H9 (cell line): Measurements from ENCODE around the gene SMARCD2. TPM values are rescaled to one million over a fixed set of nuclear protein-coding genes. Genes with fewer than 3 reads are reported as not detected.
"Not testable (repeated sequence)": the region's sequence is repeated elsewhere in the genome, so short reads cannot be mapped to it uniquely, and the experiment has no call there.

Experiments
- DNase-seq: peaks from one replicate; pipeline ENCODE4 v3.0.0-alpha.2; 2017
- H2AFZ ChIP-seq: one replicate; pipeline ENCODE4 v1.6.1; 2013; ENCODE audit warnings: mild to moderate bottlenecking, low read length, control low read depth, moderate library complexity
- H2AK5ac ChIP-seq: 2 replicates; pipeline ENCODE4 v1.6.1; 2013; ENCODE audit warnings: low read length, control low read depth, mixed read lengths; ENCODE audit not compliant: insufficient read length
- H2BK120ac ChIP-seq: one replicate; pipeline ENCODE4 v1.6.1; 2013; ENCODE audit warnings: low read depth, mild to moderate bottlenecking, low read length, control low read depth, inconsistent platforms; ENCODE audit not compliant: poor library complexity, severe bottlenecking
- H2BK12ac ChIP-seq: 2 replicates; pipeline ENCODE4 v1.6.1; 2013; ENCODE audit warnings: low read length, control low read depth, mixed read lengths, low read depth; ENCODE audit not compliant: insufficient read length
- H2BK15ac ChIP-seq: 2 replicates; pipeline ENCODE4 v1.6.1; 2013; ENCODE audit warnings: low read depth, low read length, control low read depth
- H2BK20ac ChIP-seq: one replicate; pipeline ENCODE4 v1.6.1; 2013; ENCODE audit warnings: low read depth, mild to moderate bottlenecking, low read length, control low read depth, inconsistent platforms; ENCODE audit not compliant: poor library complexity, severe bottlenecking
- H2BK5ac ChIP-seq: 2 replicates; pipeline ENCODE4 v1.6.1; 2013; ENCODE audit warnings: low read length, control low read depth, mixed read lengths; ENCODE audit not compliant: insufficient read length
- H3K14ac ChIP-seq: 2 replicates; pipeline ENCODE4 v1.6.1; 2013; ENCODE audit warnings: low read length, control low read depth; ENCODE audit not compliant: insufficient read depth
- H3K18ac ChIP-seq: 2 replicates; pipeline ENCODE4 v1.6.1; 2013; ENCODE audit warnings: low read depth, mild to moderate bottlenecking, mixed read lengths, low read length, control low read depth; ENCODE audit not compliant: insufficient read length
- H3K23ac ChIP-seq: 2 replicates; pipeline ENCODE4 v1.6.1; 2013; ENCODE audit warnings: low read length, control low read depth, mixed read lengths, low read depth; ENCODE audit not compliant: insufficient read length
- H3K23me2 ChIP-seq: 2 replicates; pipeline ENCODE4 v1.6.1; 2013; ENCODE audit warnings: low read depth, mild to moderate bottlenecking, mixed read lengths, low read length, control low read depth; ENCODE audit not compliant: insufficient read length, poor library complexity, severe bottlenecking
- H3K27ac ChIP-seq: 2 replicates; pipeline ENCODE4 v1.5.1; 2013; ENCODE audit warnings: low read length, control low read depth, mixed read lengths, low read depth; ENCODE audit not compliant: insufficient read length
- H3K27me3 ChIP-seq: 2 replicates; pipeline ENCODE4 v1.6.1; 2013; ENCODE audit warnings: low read length, control low read depth, inconsistent platforms; ENCODE audit not compliant: insufficient read depth
- H3K4ac ChIP-seq: 2 replicates; pipeline ENCODE4 v1.6.1; 2013; ENCODE audit warnings: low read depth, mild to moderate bottlenecking, control low read depth, inconsistent platforms, low read length, moderate library complexity
- H3K4me1 ChIP-seq: 2 replicates; pipeline ENCODE4 v1.6.1; 2013; ENCODE audit warnings: low read length, control low read depth, inconsistent platforms; ENCODE audit not compliant: insufficient read depth
- H3K4me2 ChIP-seq: 2 replicates; pipeline ENCODE4 v1.6.1; 2013; ENCODE audit warnings: low read length, control low read depth, mixed read lengths; ENCODE audit not compliant: insufficient read length, insufficient read depth
- H3K56ac ChIP-seq: 2 replicates; pipeline ENCODE4 v1.6.1; 2013; ENCODE audit warnings: low read depth, mild to moderate bottlenecking, mixed read lengths, low read length, control low read depth; ENCODE audit not compliant: insufficient read length
- H3K79me1 ChIP-seq: 2 replicates; pipeline ENCODE4 v1.6.1; 2013; ENCODE audit warnings: low read depth, mild to moderate bottlenecking, moderate library complexity, low read length, control low read depth, inconsistent platforms; ENCODE audit not compliant: insufficient read depth, poor library complexity, severe bottlenecking
- H3K79me2 ChIP-seq: 2 replicates; pipeline ENCODE4 v1.6.1; 2013; ENCODE audit warnings: low read length, control low read depth, inconsistent platforms; ENCODE audit not compliant: insufficient read depth
- H3K9ac ChIP-seq: 2 replicates; pipeline ENCODE4 v1.6.1; 2013; ENCODE audit warnings: low read length, control low read depth, mixed read lengths; ENCODE audit not compliant: insufficient read length; ENCODE audit errors: extremely low read depth
- H3K9me3 ChIP-seq: one replicate; pipeline ENCODE4 v1.6.1; 2013; ENCODE audit warnings: low read depth, low read length, inconsistent platforms; ENCODE audit not compliant: control insufficient read depth
- H3T11ph ChIP-seq: one replicate; pipeline ENCODE4 v1.6.1; 2013; ENCODE audit warnings: mild to moderate bottlenecking, low read length, control low read depth, inconsistent platforms
- H4K20me1 ChIP-seq: one replicate; pipeline ENCODE4 v1.6.1; 2013; ENCODE audit not compliant: control insufficient read depth, insufficient read length, insufficient read depth
- H4K5ac ChIP-seq: 2 replicates; pipeline ENCODE4 v1.6.1; 2013; ENCODE audit warnings: low read depth, mild to moderate bottlenecking, mixed read lengths, low read length, control low read depth; ENCODE audit not compliant: insufficient read length
- H4K8ac ChIP-seq: replicated peaks from 2 replicates; pipeline ENCODE4 v1.6.1; 2013; ENCODE audit warnings: low read length, control low read depth, mixed read lengths, low read depth; ENCODE audit not compliant: insufficient read length
- H4K91ac ChIP-seq: 2 replicates; pipeline ENCODE4 v1.6.1; 2013; ENCODE audit warnings: low read depth, mild to moderate bottlenecking, moderate library complexity, mixed read lengths, low read length, control low read depth; ENCODE audit not compliant: insufficient read length
- H3K27ac Mint-ChIP-seq, 3 experiments: 2 replicates in 2 of 3; 3 replicates in 1 of 3; pipeline ENCODE4 v1.8.0; 2020 to 2021; ENCODE audit warnings: mixed read lengths in 3 of 3, mild to moderate bottlenecking in 1 of 3, moderate library complexity in 1 of 3
- H3K27me3 Mint-ChIP-seq: 2 replicates; pipeline ENCODE4 v1.8.0; 2021; ENCODE audit warnings: low read depth, mild to moderate bottlenecking, moderate library complexity, mixed read lengths
- H3K36me3 Mint-ChIP-seq, 3 experiments: 2 replicates in 2 of 3; 3 replicates in 1 of 3; pipeline ENCODE4 v1.8.0; 2020 to 2021; ENCODE audit warnings: low read depth in 3 of 3, mixed read lengths in 3 of 3; ENCODE audit not compliant: insufficient read depth in 1 of 3
- H3K4me1 Mint-ChIP-seq, 2 experiments: 2 replicates each; pipeline ENCODE4 v1.8.0; 2020; ENCODE audit warnings: mixed read lengths in 2 of 2
- H3K4me3 Mint-ChIP-seq, 2 experiments: 2 replicates in 1 of 2; 3 replicates in 1 of 2; pipeline ENCODE4 v1.8.0; 2020 to 2021; ENCODE audit warnings: mild to moderate bottlenecking in 2 of 2, mixed read lengths in 2 of 2, moderate library complexity in 1 of 2
- H3K9me3 Mint-ChIP-seq, 2 experiments: 2 replicates in 1 of 2; 3 replicates in 1 of 2; pipeline ENCODE4 v1.8.0; 2020; ENCODE audit warnings: mild to moderate bottlenecking in 2 of 2, mixed read lengths in 2 of 2, moderate library complexity in 1 of 2
- WGBS: extraction: QIAGEN DNeasy Blood & Tissue Kit; methylation state at CpG from one replicate; pipeline ENCODE4 v1.1.7; 2013; ENCODE audit warnings: missing lambda C conversion rate, low lambda C conversion rate, mixed read lengths; ENCODE audit not compliant: insufficient read length; ENCODE audit errors: extremely low coverage; 5-methylcytosine and 5-hydroxymethylcytosine counted together
- total RNA-seq: library from RNA; stranded (reverse); gene quantifications from 2 replicates; pipeline ENCODE4 v1.2.1, GENCODE V29; 2021

Gene SMARCD2
- total RNA-seq, 1 experiment from 2014 or later = 68.9 TPM

- not testable (repeated sequence) for H4K5ac ChIP-seq, H3K4me2 ChIP-seq, H3T11ph ChIP-seq, H3K23ac ChIP-seq, H3K56ac ChIP-seq, H3K9me3 ChIP-seq, H3K23me2 ChIP-seq, H2BK20ac ChIP-seq, H3K4ac ChIP-seq, H3K9ac ChIP-seq, H3K79me2 ChIP-seq, H3K4me3 Mint-ChIP-seq, H2BK15ac ChIP-seq, H3K18ac ChIP-seq, H3K4me1 ChIP-seq, H2BK5ac ChIP-seq, H3K36me3 Mint-ChIP-seq, H2AFZ ChIP-seq, H3K9me3 Mint-ChIP-seq, H3K14ac ChIP-seq, H2BK12ac ChIP-seq, H4K20me1 ChIP-seq, H4K91ac ChIP-seq, H2BK120ac ChIP-seq, H3K27me3 Mint-ChIP-seq, DNase-seq, H3K4me1 Mint-ChIP-seq, H3K79me1 ChIP-seq, H3K27ac ChIP-seq, H2AK5ac ChIP-seq, H3K27me3 ChIP-seq, H3K27ac Mint-ChIP-seq, H4K8ac ChIP-seq
- no CpG with 5 or more reads among the region's 6 CpGs for WGBS
Observed at GRCh38 chr17:63874693-63875092, 32.2 kb upstream of the SMARCD2 start.
